PC-3 (cell line): ENCODE measurements around the gene AK1. TPM values are rescaled to one million over a fixed set of nuclear protein-coding genes. Genes with fewer than 3 reads are reported as not detected.

ENCODE experiments used
- ATAC-seq: fragments of 200-7000 bp; cut with Tn5 transposase; 2 replicates; pipeline ENCODE4 v1.9.1; 2020; ENCODE audit warnings: mild to moderate bottlenecking, moderate library complexity
- BruUV-seq: library from RNA; stranded (reverse); fragments of 400-500 nt; replicated peaks from 2 replicates; lab custom pipeline; 2021; lab: Mats Ljungman, UMichigan
- CTCF ChIA-PET: fragments of 300-600 bp; sonication (Branson Sonifier 250); formaldehyde crosslinking; loops from one replicate; lab custom pipeline; 2022; ENCODE audit warnings: antibody characterized with exemption; lab: Charles Lee
- POLR2A ChIA-PET: fragments of 300-600 bp; sonication (Branson Sonifier 250); formaldehyde crosslinking; loops from one replicate; lab custom pipeline; 2022; ENCODE audit warnings: antibody characterized with exemption; ENCODE audit not compliant: unreplicated experiment; lab: Charles Lee
- DNase-seq: peaks from one replicate; pipeline ENCODE4 v3.0.0-alpha.2; 2015
- H2AFZ ChIP-seq: fragments of 300-600 bp; sonication (generic); 2 replicates; pipeline ENCODE4 v1.6.0; 2016; ENCODE audit warnings: antibody characterized with exemption, low read length
- H3F3A ChIP-seq: fragments of 300-600 bp; sonication (generic); one replicate; pipeline ENCODE4 v1.6.0; 2017; ENCODE audit warnings: antibody characterized with exemption, low read length, control low read depth, mild to moderate bottlenecking; ENCODE audit not compliant: unreplicated experiment
- H3K27ac ChIP-seq: fragments of 300-600 bp; sonication (generic); 2 replicates; pipeline ENCODE4 v1.5.1; 2016; ENCODE audit warnings: mild to moderate bottlenecking, low read length
- H3K27me3 ChIP-seq: fragments of 300-600 bp; sonication (generic); 2 replicates; pipeline ENCODE4 v1.6.1; 2016; ENCODE audit warnings: low read length, mixed read lengths
- H3K36me3 ChIP-seq: fragments of 300-600 bp; sonication (generic); 2 replicates; pipeline ENCODE4 v1.6.1; 2016; ENCODE audit warnings: low read depth, mixed run types, low read length, mixed read lengths
- H3K4me1 ChIP-seq: fragments of 300-600 bp; sonication (generic); 2 replicates; pipeline ENCODE4 v1.5.1; 2016; ENCODE audit warnings: low read length; ENCODE audit not compliant: insufficient read depth
- H3K4me2 ChIP-seq: fragments of 300-600 bp; sonication (generic); 2 replicates; pipeline ENCODE4 v1.6.0; 2016; ENCODE audit warnings: low read length
- H3K4me3 ChIP-seq: fragments of 300-600 bp; sonication (generic); 2 replicates; pipeline ENCODE4 v1.5.1; 2016; ENCODE audit warnings: mild to moderate bottlenecking, low read length, mixed read lengths
- H3K79me2 ChIP-seq: fragments of 300-600 bp; sonication (generic); 2 replicates; pipeline ENCODE4 v1.6.1; 2017; ENCODE audit warnings: low read length, mixed read lengths
- H3K9ac ChIP-seq: fragments of 300-600 bp; sonication (generic); 2 replicates; pipeline ENCODE4 v1.6.0; 2016; ENCODE audit warnings: mild to moderate bottlenecking, low read length
- H3K9me2 ChIP-seq: fragments of 300-600 bp; sonication (generic); replicated peaks from 2 replicates; pipeline ENCODE4 v1.6.1; 2016; ENCODE audit warnings: mixed run types, low read length, mixed read lengths
- H3K9me3 ChIP-seq: fragments of 300-600 bp; sonication (generic); 2 replicates; pipeline ENCODE4 v1.6.1; 2016; ENCODE audit warnings: low read length, mixed read lengths
- H4K20me1 ChIP-seq: fragments of 300-600 bp; sonication (generic); 2 replicates; pipeline ENCODE4 v1.6.1; 2016; ENCODE audit warnings: low read length, mixed read lengths
- CTCF ChIP-seq: fragments of 300-600 bp; sonication (generic); conservative IDR thresholded peaks from 2 replicates; pipeline ENCODE4 v1.5.1; 2017; ENCODE audit warnings: antibody characterized with exemption, low read depth, mild to moderate bottlenecking, low read length
- EZH2 ChIP-seq: fragments of 300-600 bp; sonication (generic); IDR thresholded peaks from one replicate; pipeline ENCODE4 v1.6.1; 2017; ENCODE audit warnings: antibody characterized with exemption, mild to moderate bottlenecking, low read length; ENCODE audit not compliant: unreplicated experiment
- EZH2phosphoT487 ChIP-seq: fragments of 300-600 bp; sonication (generic); IDR thresholded peaks from 2 replicates; pipeline ENCODE4 v1.6.1; 2018; ENCODE audit warnings: mild to moderate bottlenecking, antibody characterized with exemption, low read length, borderline replicate concordance
- intact Hi-C: fragments of 100-400 bp; cut with micrococcal nuclease; formaldehyde crosslinking; loops from 2 replicates; pipeline ENCODE4 v1.9.0; 2023
- total RNA-seq: library from RNA; depleted of rRNA; stranded (reverse); fragments of >200 nt; gene quantifications from 2 replicates; pipeline ENCODE4 v1.2.3, GENCODE V29; 2014

The AK1 gene
- total RNA-seq, 1 experiment from 2014 or later, result 79.1 TPM

DNA sequence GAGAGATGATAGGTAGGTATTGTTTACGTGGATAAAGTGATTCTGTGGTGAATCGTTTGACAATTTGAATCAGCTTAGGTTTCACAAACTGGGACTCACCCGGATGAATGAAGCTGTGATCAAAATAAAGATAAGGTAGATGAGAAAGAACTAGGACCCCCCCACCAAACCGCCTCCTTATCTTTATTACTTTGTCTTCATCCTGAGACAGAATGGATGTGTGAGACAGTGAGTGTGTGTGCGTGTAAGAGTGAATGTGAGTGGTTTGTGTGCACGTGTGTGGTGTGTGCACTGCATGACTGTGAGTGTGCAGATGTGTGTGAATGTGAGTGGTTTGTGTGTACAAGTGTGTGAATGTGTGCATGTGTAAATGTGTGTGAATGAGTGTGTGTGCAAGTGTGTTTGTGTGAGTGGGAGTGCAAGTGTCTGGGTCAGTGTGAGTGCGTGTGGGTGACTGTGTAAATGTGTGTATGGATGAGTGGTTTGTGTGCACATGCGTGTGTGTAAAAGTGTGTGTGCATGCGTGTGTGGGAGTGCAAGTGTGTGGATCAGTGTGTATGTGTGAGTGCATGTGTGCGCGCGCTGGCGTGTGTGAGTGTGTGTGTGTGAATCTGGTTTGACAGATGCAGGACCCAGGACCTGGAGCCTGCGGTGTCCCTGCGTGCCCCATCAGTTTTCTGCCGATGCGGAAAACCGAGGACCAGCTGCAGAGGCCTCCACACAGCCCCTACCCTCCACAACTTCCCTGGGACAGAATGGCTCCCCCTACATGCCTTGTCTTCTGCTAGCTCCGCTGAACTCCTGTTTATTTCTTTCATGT, 11.6 kb downstream of the AK1 start:
- intact Hi-C loops, result no loop called here
- Histone ChIP-seq H3K4me3 (no peak overlapping the region), H3K4me1 (no peaks in the 10 kb centered on the region), H3K9me3 (no peaks in the 10 kb centered on the region), H3K36me3 (no peaks in the 10 kb centered on the region), H3K27ac (no peak overlapping the region), H3K79me2 (no peaks in the 10 kb centered on the region), H3F3A (no peaks in the 10 kb centered on the region), H4K20me1 (no peaks in the 10 kb centered on the region), H2AFZ (no peak overlapping the region), H3K9ac (no peak overlapping the region), H3K9me2 (no peaks in the 10 kb centered on the region), H3K4me2 (no peak overlapping the region), H3K27me3 (no peaks in the 10 kb centered on the region)
- DNase-seq, result no peak
- TF ChIP-seq EZH2 (no peak), EZH2phosphoT487 (no peak), CTCF (no peak)
- ChIA-PET CTCF (no interaction called here), POLR2A (no interaction called here)
- no peak for ATAC-seq
- BruUV-seq, result no TSS peak

DNA sequence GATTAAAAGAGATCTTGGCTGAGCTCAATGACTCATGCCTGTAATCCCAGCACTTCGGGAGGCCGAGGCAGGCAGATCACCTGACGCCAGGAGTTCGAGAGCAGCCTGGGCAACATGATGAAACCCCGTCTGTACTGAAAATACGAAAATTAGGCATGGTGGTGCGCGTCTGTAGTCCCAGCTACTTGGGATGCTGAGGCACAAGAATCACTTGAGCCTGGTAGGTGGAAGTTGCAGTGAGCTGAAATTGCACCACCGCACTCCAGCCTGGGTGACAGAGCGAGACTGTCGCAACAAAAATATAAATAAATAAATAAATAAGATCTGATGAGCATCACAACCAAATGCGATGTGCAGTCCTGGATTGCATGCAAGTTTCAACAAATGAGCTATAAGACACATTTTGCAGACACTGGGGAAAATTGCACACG, 14.3 kb downstream of the AK1 start:
- no peaks in the 10 kb centered on the region for H4K20me1 ChIP-seq
- H3K4me2 ChIP-seq, result no peak overlapping the region
- no peaks in the 10 kb centered on the region for H3K4me1 ChIP-seq
- H3K4me3 ChIP-seq, result no peak overlapping the region
- no peak for TF ChIP-seq EZH2phosphoT487
- no peak for TF ChIP-seq EZH2
- TF ChIP-seq CTCF, result no peak
- no peaks in the 10 kb centered on the region for H3K27me3 ChIP-seq
- no peak overlapping the region for H2AFZ ChIP-seq
- no peak overlapping the region for H3K27ac ChIP-seq
- no TSS peak for BruUV-seq
- H3K36me3 ChIP-seq, result no peaks in the 10 kb centered on the region
- intact Hi-C loops, result no loop called here
- H3F3A ChIP-seq, result no peaks in the 10 kb centered on the region
- CTCF ChIA-PET, result no interaction called here
- H3K79me2 ChIP-seq, result no peaks in the 10 kb centered on the region
- no peaks in the 10 kb centered on the region for H3K9me3 ChIP-seq
- ATAC-seq (no peak), DNase-seq (no peak)
- POLR2A ChIA-PET, result no interaction called here
- H3K9ac ChIP-seq, result no peak overlapping the region
- H3K9me2 ChIP-seq, result no peaks in the 10 kb centered on the region
